GM13976 (cell line): ENCODE results near the gene AJM1.

Source experiments
- DNase-seq: peaks from one replicate; pipeline ENCODE4 v3.0.0; 2012; ENCODE audit warnings: low spot score
- CTCF ChIP-seq: IDR thresholded peaks from 2 replicates; pipeline ENCODE4 v1.5.1; 2012; ENCODE audit warnings: borderline replicate concordance, mild to moderate bottlenecking; ENCODE audit not compliant: insufficient read depth; ENCODE audit errors: extremely low read depth, missing control alignments, control extremely low read depth
- in situ Hi-C: fragments of 300-500 bp; cut with MboI; formaldehyde crosslinking; loops from one replicate; pipeline ENCODE4 v1.12.0; 2022; ENCODE audit warnings: low sequenced_read_pairs, mixed read lengths, inconsistent platforms; ENCODE audit not compliant: unreplicated experiment

AJM1 gene

GRCh38 chr9:136824496-136825225 lies 17.6 kb upstream of the AJM1 start:
- in situ Hi-C loops: no loop called here
- TF ChIP-seq CTCF: no peak
- no peak for DNase-seq

GRCh38 chr9:136825295-136826187 lies 16.7 kb upstream of the AJM1 start:
- TF ChIP-seq CTCF: no peak
- in situ Hi-C loops: no loop called here
- DNase-seq: no peak

GRCh38 chr9:136826188-136826541 lies 16.1 kb upstream of the AJM1 start:
- no peak for TF ChIP-seq CTCF
- no peak for DNase-seq
- in situ Hi-C loops: no loop called here

GRCh38 chr9:136826703-136827582 lies 15.3 kb upstream of the AJM1 start:
- no peak for DNase-seq
- in situ Hi-C loops: no loop called here
- no peak for TF ChIP-seq CTCF

- no peak for DNase-seq
- TF ChIP-seq CTCF: no peak
- in situ Hi-C loops: no loop called here
Measured at GRCh38 chr9:136827794-136828473, 14.3 kb upstream of the AJM1 start.

GRCh38 chr9:136828474-136829140 lies 13.7 kb upstream of the AJM1 start:
- no peak for DNase-seq
- TF ChIP-seq CTCF: no peak
- in situ Hi-C loops: no loop called here
